ENCODE measurements around the gene TXNRD2.

Gene TXNRD2

DNA sequence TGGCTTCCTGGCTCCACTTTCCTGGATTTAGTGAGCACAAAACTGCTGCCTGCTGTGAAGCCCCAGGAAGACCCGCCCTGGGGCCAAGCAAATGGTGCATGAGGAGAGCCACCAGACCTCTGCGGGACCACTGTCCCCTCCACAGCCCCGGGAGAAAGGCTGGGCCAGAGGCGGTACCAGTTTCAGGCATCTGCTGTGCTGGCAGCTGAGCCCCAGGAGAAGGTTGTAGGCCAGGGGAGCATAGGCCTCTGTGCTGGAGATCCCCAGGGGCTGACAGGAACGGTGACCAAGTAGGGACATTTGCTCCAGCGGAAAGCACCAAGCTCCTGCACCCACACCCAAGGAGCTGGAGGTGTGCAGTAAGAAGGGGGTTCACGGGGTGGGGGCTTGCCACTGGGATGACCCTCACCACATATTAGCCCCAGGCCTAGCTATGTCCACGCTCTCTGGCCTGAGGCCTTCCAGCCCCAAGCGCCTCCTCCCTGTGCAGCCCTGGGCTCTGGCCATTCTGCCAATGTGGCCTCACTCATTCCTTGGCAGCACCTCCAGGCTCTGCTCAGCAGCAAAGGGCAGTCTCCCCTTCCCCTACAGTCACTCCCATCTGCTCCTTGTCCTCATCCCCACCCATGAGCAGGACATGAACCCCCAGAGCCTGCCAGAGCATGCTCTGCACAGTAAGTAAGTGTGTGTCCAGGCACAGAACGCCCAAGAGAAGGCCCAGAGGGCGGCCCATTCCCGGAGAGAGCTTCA is 24.1 kb downstream of the TXNRD2 start:
- in situ Hi-C loops (cut with MboI; ENCODE audit: low pct_unique_long_range_greater_than_20kb, low sequenced_read_pairs, unreplicated experiment) = no loop called here
- TF ChIP-seq, protein P1, sequence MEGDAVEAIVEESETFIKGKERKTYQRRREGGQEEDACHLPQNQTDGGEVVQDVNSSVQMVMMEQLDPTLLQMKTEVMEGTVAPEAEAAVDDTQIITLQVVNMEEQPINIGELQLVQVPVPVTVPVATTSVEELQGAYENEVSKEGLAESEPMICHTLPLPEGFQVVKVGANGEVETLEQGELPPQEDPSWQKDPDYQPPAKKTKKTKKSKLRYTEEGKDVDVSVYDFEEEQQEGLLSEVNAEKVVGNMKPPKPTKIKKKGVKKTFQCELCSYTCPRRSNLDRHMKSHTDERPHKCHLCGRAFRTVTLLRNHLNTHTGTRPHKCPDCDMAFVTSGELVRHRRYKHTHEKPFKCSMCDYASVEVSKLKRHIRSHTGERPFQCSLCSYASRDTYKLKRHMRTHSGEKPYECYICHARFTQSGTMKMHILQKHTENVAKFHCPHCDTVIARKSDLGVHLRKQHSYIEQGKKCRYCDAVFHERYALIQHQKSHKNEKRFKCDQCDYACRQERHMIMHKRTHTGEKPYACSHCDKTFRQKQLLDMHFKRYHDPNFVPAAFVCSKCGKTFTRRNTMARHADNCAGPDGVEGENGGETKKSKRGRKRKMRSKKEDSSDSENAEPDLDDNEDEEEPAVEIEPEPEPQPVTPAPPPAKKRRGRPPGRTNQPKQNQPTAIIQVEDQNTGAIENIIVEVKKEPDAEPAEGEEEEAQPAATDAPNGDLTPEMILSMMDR (IDR thresholded peaks at IDR 0.05; ENCODE audit: extremely low read depth, insufficient read depth, missing control alignments) = no peak
- DNase-seq (ENCODE audit: low spot score) = no peak

DNA sequence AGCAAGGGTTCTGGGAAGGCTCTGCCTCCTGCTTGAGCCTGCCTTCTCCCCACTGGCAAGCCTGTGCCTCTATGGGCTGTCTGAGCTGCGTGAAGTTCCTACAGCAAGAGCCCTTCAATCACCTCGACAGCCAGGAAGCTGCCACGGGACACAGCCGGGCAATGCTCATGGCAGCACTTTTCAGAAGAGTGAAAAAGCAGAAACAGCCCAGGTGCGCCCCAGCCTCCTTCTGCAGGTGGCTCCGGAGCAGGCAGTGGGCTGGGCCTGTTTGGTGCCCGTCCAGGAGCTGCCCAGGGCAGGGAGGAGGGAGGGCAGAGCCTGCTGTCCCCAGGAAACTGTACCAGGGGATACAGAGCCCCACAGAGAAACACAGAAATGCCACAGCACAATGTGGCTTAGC is 24.7 kb downstream of the TXNRD2 start:
- DNase-seq (ENCODE audit: low spot score) = no peak
- in situ Hi-C loops (cut with MboI; ENCODE audit: low pct_unique_long_range_greater_than_20kb, low sequenced_read_pairs, unreplicated experiment) = no loop called here
- TF ChIP-seq, protein P1 (IDR thresholded peaks at IDR 0.05; ENCODE audit: extremely low read depth, insufficient read depth, missing control alignments) = no peak

DNA sequence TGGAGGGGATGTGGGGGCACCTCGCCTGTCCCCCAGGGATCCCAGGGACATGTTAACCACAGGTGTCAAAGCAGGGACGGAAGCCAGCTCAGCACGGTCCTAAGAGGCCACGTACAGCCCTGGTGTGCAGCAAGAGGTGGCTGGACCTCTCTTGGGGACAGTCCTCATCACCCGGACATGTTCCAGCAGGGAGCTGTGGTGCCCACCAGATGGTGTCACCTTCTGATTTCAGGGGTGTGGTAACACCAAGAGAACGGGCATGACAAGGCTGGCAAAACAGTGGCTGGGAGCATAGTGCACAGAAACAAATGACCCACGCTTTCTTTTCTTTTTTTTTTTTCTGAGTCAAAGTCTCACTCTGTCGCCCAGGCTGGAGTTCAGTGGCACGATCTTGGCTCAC is 25.6 kb downstream of the TXNRD2 start:
- no peak for DNase-seq (ENCODE audit: low spot score)
- TF ChIP-seq, protein P1 (IDR thresholded peaks at IDR 0.05; ENCODE audit: extremely low read depth, insufficient read depth, missing control alignments) = no peak
- in situ Hi-C loops (cut with MboI; ENCODE audit: low pct_unique_long_range_greater_than_20kb, low sequenced_read_pairs, unreplicated experiment) = no loop called here

DNA sequence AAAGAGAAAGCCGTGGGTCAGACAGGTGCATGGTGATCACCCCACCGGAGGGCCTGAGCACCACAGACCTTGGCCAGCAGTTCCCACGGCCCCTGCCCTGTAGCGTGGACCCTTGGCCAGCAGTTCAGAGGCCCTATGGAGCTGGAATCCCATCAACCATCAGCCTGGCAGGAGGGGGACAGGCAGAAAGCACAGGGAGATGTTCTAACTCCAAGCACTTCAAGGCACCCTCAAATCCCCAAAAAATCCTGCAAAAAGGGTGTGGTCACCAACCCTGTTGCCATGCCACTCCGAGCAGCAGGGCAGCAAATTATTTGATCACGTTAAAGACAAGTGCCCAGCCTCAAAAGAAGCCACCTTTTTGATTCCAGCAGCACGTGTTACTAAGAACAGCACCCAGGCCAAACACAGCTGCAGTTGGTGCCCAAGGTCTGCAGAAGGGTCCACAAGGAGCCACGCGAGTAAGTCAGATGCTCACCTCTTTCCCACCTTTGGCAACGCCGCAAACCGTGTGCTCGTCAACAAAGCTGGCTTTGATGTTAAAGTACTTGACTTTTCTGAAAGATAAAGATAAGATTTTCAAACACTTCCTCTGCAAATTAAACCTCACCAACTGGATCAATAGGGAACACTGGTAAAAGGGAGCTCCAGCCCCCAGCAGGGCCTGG is 26.2 kb downstream of the TXNRD2 start:
- no peak for DNase-seq (ENCODE audit: low spot score)
- in situ Hi-C loops (cut with MboI; ENCODE audit: low pct_unique_long_range_greater_than_20kb, low sequenced_read_pairs, unreplicated experiment) = no loop called here
- TF ChIP-seq, protein P1 (IDR thresholded peaks at IDR 0.05; ENCODE audit: extremely low read depth, insufficient read depth, missing control alignments) = no peak

DNA sequence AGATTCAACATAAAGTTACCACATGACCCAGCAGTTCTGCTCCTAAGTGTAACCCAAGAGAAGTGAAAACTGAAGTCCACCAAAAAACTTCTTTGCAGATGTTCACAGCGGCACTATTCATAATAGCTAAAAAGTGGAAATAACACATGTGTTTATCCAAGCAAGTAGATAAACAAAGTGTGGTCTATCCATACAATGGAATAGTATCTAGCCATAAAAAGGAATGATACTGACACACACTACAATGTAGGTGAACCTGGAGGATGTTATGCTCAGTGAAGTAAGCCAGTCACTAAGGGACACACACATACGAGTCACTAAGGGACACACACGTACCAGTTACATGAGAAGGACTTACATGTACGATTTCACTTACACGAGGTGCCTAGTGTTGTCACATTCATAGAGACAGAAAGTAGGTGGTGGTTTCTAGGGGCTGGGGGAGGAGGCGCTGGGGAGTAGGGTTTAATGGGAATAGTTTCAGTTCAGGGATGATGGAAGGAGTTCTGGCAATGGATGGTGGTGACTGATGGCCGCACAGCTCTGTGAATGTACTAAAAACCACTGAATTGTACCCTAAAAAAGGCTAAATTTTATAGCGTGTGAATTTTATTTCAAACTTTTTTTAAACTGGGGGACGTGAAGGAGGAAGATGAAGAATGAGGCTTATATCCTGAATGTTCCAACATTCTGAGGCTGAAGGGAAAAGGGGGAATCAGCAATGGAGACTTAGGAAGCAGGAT is 27.2 kb downstream of the TXNRD2 start:
- in situ Hi-C loops (cut with MboI; ENCODE audit: low pct_unique_long_range_greater_than_20kb, low sequenced_read_pairs, unreplicated experiment) = no loop called here
- DNase-seq (ENCODE audit: low spot score) = no peak
- TF ChIP-seq, protein P1 (IDR thresholded peaks at IDR 0.05; ENCODE audit: extremely low read depth, insufficient read depth, missing control alignments) = no peak

DNA sequence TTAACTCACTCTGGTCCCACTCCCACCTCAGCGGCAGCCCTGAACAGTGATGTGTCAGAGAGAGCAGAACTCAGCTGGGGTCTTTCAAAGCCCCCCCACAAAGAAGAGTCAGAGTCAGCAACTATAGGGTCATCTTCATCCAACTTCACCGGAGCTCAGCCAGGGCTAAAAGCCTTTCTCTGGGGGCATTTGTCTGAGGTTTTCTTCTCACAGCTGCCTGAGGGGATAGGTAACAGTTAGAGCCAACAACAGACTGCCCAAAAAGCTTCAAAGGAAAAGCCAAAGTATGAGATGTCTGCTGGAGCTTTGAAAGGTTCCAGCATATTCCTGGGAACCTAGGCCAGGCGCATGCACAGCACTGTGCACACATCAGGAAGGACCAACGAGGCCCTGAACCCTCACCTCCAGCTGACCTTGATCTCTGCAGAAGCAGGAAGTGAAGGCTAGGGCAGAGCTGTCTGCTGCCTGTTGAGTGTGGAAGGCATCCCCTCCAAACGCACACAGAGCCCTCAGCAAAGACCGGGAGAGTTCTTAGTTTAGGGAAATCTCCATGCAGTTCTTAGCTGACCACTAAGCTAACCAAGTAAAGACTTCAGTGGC is 28.2 kb downstream of the TXNRD2 start:
- no peak for DNase-seq (ENCODE audit: low spot score)
- in situ Hi-C loops (cut with MboI; ENCODE audit: low pct_unique_long_range_greater_than_20kb, low sequenced_read_pairs, unreplicated experiment) = no loop called here
- TF ChIP-seq, protein P1 (IDR thresholded peaks at IDR 0.05; ENCODE audit: extremely low read depth, insufficient read depth, missing control alignments) = no peak
